Measurements from ENCODE around the gene DDX23.

DDX23 gene

GRCh38 chr12:48828841-48829575, 23.0 kb downstream of the DDX23 start:
- H3K4me3 ChIP-seq (ENCODE audit: low read depth, low read length), result no peak overlapping the region

GRCh38 chr12:48828293-48828692, 23.7 kb downstream of the DDX23 start:
- TF ChIP-seq, protein P1, sequence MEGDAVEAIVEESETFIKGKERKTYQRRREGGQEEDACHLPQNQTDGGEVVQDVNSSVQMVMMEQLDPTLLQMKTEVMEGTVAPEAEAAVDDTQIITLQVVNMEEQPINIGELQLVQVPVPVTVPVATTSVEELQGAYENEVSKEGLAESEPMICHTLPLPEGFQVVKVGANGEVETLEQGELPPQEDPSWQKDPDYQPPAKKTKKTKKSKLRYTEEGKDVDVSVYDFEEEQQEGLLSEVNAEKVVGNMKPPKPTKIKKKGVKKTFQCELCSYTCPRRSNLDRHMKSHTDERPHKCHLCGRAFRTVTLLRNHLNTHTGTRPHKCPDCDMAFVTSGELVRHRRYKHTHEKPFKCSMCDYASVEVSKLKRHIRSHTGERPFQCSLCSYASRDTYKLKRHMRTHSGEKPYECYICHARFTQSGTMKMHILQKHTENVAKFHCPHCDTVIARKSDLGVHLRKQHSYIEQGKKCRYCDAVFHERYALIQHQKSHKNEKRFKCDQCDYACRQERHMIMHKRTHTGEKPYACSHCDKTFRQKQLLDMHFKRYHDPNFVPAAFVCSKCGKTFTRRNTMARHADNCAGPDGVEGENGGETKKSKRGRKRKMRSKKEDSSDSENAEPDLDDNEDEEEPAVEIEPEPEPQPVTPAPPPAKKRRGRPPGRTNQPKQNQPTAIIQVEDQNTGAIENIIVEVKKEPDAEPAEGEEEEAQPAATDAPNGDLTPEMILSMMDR (IDR thresholded peaks at IDR 0.05; ENCODE audit: borderline replicate concordance, insufficient read depth, low read depth, low read length), result no peak
- H3K4me3 ChIP-seq (ENCODE audit: low read depth, low read length), result no peak overlapping the region

More at GRCh38 chr12:48828841-48829575, 23.0 kb downstream of the DDX23 start:
- TF ChIP-seq, protein P1 (IDR thresholded peaks at IDR 0.05; ENCODE audit: borderline replicate concordance, insufficient read depth, low read depth, low read length), result no peak

GRCh38 chr12:48827513-48828096, 24.4 kb downstream of the DDX23 start:
- no peak overlapping the region for H3K4me3 ChIP-seq (ENCODE audit: low read depth, low read length)
- TF ChIP-seq, protein P1 (IDR thresholded peaks at IDR 0.05; ENCODE audit: borderline replicate concordance, insufficient read depth, low read depth, low read length), result no peak

- no peak overlapping the region for H3K4me3 ChIP-seq (ENCODE audit: low read depth, low read length)
- TF ChIP-seq, protein P1 (IDR thresholded peaks at IDR 0.05; ENCODE audit: borderline replicate concordance, insufficient read depth, low read depth, low read length), result no peak
These were observed 24.9 kb downstream of the DDX23 start for GRCh38 chr12:48827026-48827425.

- TF ChIP-seq, protein P1 (IDR thresholded peaks at IDR 0.05; ENCODE audit: borderline replicate concordance, insufficient read depth, low read depth, low read length), result no peak
- H3K4me3 ChIP-seq (ENCODE audit: low read depth, low read length), result no peak overlapping the region
These were observed 25.6 kb downstream of the DDX23 start for GRCh38 chr12:48826209-48826855.

GRCh38 chr12:48824905-48825304, 27.1 kb downstream of the DDX23 start:
- TF ChIP-seq, protein P1 (IDR thresholded peaks at IDR 0.05; ENCODE audit: borderline replicate concordance, insufficient read depth, low read depth, low read length), result no peak
- no peak overlapping the region for H3K4me3 ChIP-seq (ENCODE audit: low read depth, low read length)

All from GM12875 (cell line).